Heart left ventricle (tissue), 13 donors: ENCODE results near the gene QKI.

ENCODE experiments used
- CTCF ChIP-seq, 12 donors: fragments of 200-600 bp; sonication (generic) in 4 of 12; IDR thresholded peaks; one replicate each; pipeline versions ENCODE4 v1.5.0 to v1.8.0; 2018 to 2022; ENCODE audit warnings: antibody characterized with exemption in 12 of 12, mild to moderate bottlenecking in 5 of 12
- POLR2A ChIP-seq, 2 donors: fragments of 450-650 bp; IDR thresholded peaks; one replicate each; pipeline ENCODE4 v1.6.1; 2017; ENCODE audit warnings: antibody characterized with exemption in 2 of 2, mild to moderate bottlenecking in 2 of 2, moderate library complexity in 2 of 2
- donor health status: ischemic (EF 13 %, LVEDD 7.1; RV severe dilation, severe dysfunction).
- donor health status: DM: no; HTN: yes; CAD: no.
- donor health status: DM: no; HTN: no; CAD: no.
- donor health status: ischemic (EF 25% LVEDD 6.9; RV normal size, moderate dysfunction).
- donor health status: ischemic (EF 25% LVEDD 5.7; RV mildly dilated, moderate dysfunction).
- donor health status: ischemic (EF 35%, LVEDD 5.7; RV mildly dilated, moderate dysfunction).
- donor health status: nonischemic (EF 11% LVEDD 7.7; RV severe dilation, severe dysfunction).
- donor health status: DM: yes; HTN: yes; CAD: no.
- donor health status: PGD.
- donor health status: ischemic (EF 29% LVEDD 5.4; RV normal size, mild dysfunction).
- donor health status: nonischemic (EF 23%, LVEDD 6.1; RV moderate dilation, normal function).

- TF ChIP-seq CTCF (IDR thresholded peaks at IDR 0.05) (no peak), POLR2A (IDR thresholded peaks at IDR 0.05) (no peak)
Measured at GRCh38 chr6:163398115-163398514, 16.4 kb upstream of the QKI start.
